ENCODE measurements around the gene THSD4.

DNA sequence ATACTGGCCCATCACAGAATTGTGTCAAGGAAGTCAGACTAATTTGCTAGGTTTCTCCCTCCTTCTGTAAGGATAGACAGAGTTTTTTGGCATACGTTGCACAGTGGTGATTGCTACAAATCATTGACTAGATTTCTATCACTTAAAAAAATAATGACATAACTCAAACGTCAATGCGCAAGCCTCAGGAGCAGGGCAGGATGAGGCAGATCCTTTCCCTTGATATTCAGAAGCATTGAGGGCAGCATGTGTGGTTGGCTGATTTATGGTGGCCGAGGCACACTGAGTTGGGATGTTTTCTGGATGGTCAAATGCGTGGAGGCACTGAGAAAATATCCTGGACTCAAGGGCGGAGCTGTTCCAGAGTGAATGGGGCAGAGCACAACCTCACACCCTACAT, 14.4 kb downstream of the THSD4 start:
- no peak for TF ChIP-seq POLR2A (IDR thresholded peaks at IDR 0.05)
- TF ChIP-seq, protein P1, sequence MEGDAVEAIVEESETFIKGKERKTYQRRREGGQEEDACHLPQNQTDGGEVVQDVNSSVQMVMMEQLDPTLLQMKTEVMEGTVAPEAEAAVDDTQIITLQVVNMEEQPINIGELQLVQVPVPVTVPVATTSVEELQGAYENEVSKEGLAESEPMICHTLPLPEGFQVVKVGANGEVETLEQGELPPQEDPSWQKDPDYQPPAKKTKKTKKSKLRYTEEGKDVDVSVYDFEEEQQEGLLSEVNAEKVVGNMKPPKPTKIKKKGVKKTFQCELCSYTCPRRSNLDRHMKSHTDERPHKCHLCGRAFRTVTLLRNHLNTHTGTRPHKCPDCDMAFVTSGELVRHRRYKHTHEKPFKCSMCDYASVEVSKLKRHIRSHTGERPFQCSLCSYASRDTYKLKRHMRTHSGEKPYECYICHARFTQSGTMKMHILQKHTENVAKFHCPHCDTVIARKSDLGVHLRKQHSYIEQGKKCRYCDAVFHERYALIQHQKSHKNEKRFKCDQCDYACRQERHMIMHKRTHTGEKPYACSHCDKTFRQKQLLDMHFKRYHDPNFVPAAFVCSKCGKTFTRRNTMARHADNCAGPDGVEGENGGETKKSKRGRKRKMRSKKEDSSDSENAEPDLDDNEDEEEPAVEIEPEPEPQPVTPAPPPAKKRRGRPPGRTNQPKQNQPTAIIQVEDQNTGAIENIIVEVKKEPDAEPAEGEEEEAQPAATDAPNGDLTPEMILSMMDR (IDR thresholded peaks at IDR 0.05) = no peak
